ENCODE measurements around the gene SLC6A18.

GRCh38 chr5:1262381-1262780, 37.2 kb downstream of the SLC6A18 start:
- TF ChIP-seq CTCF (conservative IDR thresholded peaks at IDR 0.05) (no peak), ZFX (IDR thresholded peaks at IDR 0.05) (no peak)
